Fibroblast of villous mesenchyme (primary cell): ENCODE data around the gene FNIP1. TPM values are rescaled to one million over a fixed set of nuclear protein-coding genes. Genes with fewer than 3 reads are reported as not detected.
"Not testable (repeated sequence)": the region's sequence is repeated elsewhere in the genome, so short reads cannot be mapped to it uniquely, and the experiment has no call there.

ENCODE experiments used
- DNase-seq: peaks from one replicate; pipeline ENCODE4 v3.0.0-alpha.2; 2010; ENCODE audit warnings: low read depth
- H3K4me3 ChIP-seq: 2 replicates; pipeline ENCODE4 v1.5.1; 2011; ENCODE audit warnings: low read depth, mild to moderate bottlenecking, low read length
- CTCF ChIP-seq: IDR thresholded peaks from 2 replicates; pipeline ENCODE4 v1.5.1; 2012; ENCODE audit warnings: low read depth, mild to moderate bottlenecking, low read length; ENCODE audit not compliant: insufficient read depth
- total RNA-seq: library from RNA; depleted of rRNA; stranded (reverse); fragments of >200 nt; gene quantifications from 2 replicates; pipeline ENCODE4 v1.2.3, GENCODE V29; 2012

Gene FNIP1
- total RNA-seq, result 67.8 and 72.8 TPM in 2 replicates

- TF ChIP-seq CTCF, result no peak
- H3K4me3 ChIP-seq, result peak within 1 kb of the TSS; percentile 86
- DNase-seq, result peak; percentile 98
Measured at GRCh38 chr5:131796793-131797693, at the start of gene FNIP1. Gene FNIP1 (minus strand): TSS chr5:131797017. CDS start chr5:131796921, 96 bp downstream.

GRCh38 chr5:131846536-131846935 lies 49.7 kb upstream of the FNIP1 start:
- no peak overlapping the region for H3K4me3 ChIP-seq
- TF ChIP-seq CTCF, result no peak
- DNase-seq, result no peak

- no peak for DNase-seq
- H3K4me3 ChIP-seq, result no peak overlapping the region
- TF ChIP-seq CTCF, result no peak
Measured at GRCh38 chr5:131845828-131846227, 49.0 kb upstream of the FNIP1 start.

- not testable (repeated sequence) for H3K4me3 ChIP-seq, DNase-seq
Measured at GRCh38 chr5:131842971-131843370, 46.2 kb upstream of the FNIP1 start.

- DNase-seq, H3K4me3 ChIP-seq: not testable (repeated sequence)
Measured at GRCh38 chr5:131832702-131833101, 35.9 kb upstream of the FNIP1 start.

- no peak for TF ChIP-seq CTCF
- H3K4me3 ChIP-seq, result no peak overlapping the region
- DNase-seq, result peak; percentile 72
Measured at GRCh38 chr5:131825404-131826013, 28.7 kb upstream of the FNIP1 start.

GRCh38 chr5:131824631-131825030 lies 27.8 kb upstream of the FNIP1 start:
- no peak overlapping the region for H3K4me3 ChIP-seq
- no peak for TF ChIP-seq CTCF
- no peak for DNase-seq
